Measurements from ENCODE around the gene MRPL34.
A peak's percentile ranks its signal among the peaks of the same experiment; 100 is the strongest.

- TF ChIP-seq CTCF (IDR thresholded peaks at IDR 0.05 in 4 of 5, conservative IDR thresholded peaks at IDR 0.05 in 1 of 5): peak; percentile 74 to 86 (median 82)
- TF ChIP-seq POLR2A (IDR thresholded peaks at IDR 0.05): peak; percentile 69 to 75
Measured at GRCh38 chr19:17305517-17306284, at the start of gene MRPL34.
